HTERT RPE-1 (cell line): Measurements from ENCODE around the gene MAGEB1.

Experiments used
- in situ Hi-C: fragments of 300-500 bp; cut with MboI; formaldehyde crosslinking; loops from 4 replicates; pipeline ENCODE4 v1.14.3; 2020; ENCODE audit warnings: low sequenced_read_pairs

Gene MAGEB1

GRCh38 chrX:30246769-30247489 is at the start of gene MAGEB1:
MAGEB1 (plus strand) TSS chrX:30247146; CDS start chrX:30250494, 3,348 bp downstream.
- in situ Hi-C loops, result no loop called here

DNA sequence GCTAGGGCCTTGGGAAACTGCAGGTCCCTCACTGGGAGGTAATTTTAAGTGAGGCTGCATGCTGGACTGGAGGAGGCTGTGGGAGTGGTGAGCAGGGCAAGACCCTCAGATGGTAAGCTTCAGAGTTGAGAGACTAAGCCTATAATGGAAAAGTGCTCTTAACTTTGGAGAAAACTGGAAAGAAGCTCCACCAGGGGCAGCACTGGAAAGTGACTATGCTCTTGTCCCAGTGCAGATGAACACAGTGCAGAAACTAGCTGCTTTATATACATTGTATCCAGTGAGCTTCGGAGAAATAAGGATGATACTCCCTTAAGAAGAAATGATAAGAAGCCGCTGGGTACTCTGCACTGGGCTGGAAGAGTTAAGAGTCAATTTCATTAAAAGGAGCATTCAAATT is 34.8 kb upstream of the MAGEB1 start:
- in situ Hi-C loops, result no loop called here

DNA sequence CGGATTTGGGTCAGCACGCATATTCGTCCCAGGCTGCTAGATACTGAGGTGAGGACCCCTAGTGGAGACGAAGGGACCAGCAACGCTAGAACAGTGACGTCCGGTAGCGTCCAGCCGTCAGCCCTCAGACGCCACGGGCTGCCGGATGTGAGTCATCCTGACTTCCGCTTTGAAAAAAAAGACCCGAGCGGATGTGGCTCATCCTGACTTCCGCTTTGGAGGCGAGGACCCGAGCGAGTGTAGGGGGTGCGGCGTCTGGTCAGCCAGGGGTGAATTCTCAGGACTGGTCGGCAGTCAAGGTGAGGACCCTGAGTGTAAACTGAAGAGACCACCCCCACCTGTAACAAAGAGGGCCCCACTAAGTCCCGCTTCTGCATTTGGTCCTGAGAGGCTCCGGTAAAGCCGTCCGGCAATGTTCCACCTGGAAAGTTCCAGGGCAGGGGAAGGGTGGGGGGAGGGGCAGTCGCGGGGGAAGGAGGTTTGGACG is 31.5 kb upstream of the MAGEB1 start, which contains the start of gene MAGEB2:
TSS of gene MAGEB2 (plus strand) at position 207 of the 487 bp plus-strand sequence. CDS start 3,018 bp downstream, outside the sequence.
- in situ Hi-C loops, result no loop called here

- in situ Hi-C loops, result no loop called here
These were observed 29.5 kb upstream of the MAGEB1 start for GRCh38 chrX:30217465-30217864.

- in situ Hi-C loops, result no loop called here
These were observed 27.6 kb upstream of the MAGEB1 start for GRCh38 chrX:30219372-30219771.

GRCh38 chrX:30220661-30221060 is 26.3 kb upstream of the MAGEB1 start:
- in situ Hi-C loops, result no loop called here

DNA sequence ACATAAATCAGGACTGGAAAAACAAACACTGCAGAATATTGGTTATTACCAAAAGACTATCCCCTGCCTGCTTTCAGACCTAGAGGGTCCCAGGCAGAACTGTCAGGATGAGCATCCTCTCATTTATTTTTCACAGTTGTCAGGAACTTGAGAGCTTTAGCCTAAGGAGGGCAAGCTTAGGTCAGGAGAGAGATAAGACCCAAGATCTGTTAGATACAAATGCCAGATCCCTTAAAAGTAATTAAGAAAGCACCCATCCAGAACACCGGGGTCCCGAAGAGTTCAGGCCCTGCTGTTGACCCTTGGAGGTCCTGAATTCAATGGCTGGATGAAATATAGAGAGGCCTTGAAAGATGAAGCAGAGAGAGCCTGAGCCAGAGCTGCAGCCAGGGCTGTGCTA is 22.4 kb upstream of the MAGEB1 start:
- in situ Hi-C loops, result no loop called here

- in situ Hi-C loops, result no loop called here
These were observed 18.4 kb upstream of the MAGEB1 start for GRCh38 chrX:30228526-30228925.

DNA sequence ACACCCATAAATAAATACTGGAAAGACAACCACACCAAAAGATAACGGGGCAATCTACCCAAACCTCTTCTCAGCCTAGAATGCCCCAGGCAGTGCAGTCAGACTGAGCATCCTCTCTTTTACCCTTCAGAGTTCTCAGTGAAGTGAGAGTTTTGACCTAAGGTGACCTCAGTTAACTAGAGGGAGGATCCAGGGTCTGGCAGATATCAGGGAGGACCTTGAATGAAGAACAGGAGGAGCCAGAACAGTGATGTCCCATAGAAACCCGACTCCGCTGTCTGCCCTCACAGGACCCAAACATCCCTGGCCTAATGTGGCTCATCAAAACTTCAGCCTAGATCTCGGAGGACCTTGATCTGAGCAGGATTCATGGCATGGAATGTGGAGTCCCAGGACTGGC is 16.6 kb upstream of the MAGEB1 start, which contains the start of gene MAGEB3:
TSS of gene MAGEB3 (plus strand) at position 263 of the 400 bp plus-strand sequence. CDS start 5,268 bp downstream, outside the sequence.
- in situ Hi-C loops, result no loop called here

DNA sequence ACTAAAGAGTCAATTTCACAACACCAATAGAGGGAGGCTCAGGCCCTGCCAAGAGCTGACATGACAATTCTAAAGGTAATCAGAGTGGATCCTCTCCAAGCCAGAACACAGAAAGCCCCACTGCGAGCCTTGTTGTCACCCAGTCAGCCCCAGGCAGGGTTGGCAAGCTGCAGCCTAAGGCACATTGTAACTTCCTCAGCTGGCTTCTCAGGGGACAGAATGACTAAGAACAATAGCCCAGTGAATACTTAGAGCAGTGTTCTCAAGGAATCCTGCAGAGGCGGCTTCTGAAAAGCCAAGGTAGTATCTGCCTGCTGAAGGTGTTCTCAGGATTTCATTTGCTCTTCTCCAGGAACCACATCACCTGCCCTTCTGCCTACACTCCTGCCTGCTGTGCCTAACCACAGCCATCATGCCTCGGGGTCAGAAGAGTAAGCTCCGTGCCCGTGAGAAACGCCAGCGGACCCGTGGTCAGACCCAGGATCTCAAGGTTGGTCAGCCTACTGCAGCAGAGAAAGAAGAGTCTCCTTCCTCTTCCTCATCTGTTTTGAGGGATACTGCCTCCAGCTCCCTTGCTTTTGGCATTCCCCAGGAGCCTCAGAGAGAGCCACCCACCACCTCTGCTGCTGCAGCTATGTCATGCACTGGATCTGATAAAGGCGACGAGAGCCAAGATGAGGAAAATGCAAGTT is 5.1 kb upstream of the MAGEB1 start, which contains the start of gene MAGEB4:
TSS of gene MAGEB4 (plus strand) at position 277 of the 692 bp plus-strand sequence. CDS start at position 413, 136 bp downstream.
- in situ Hi-C loops, result no loop called here

DNA sequence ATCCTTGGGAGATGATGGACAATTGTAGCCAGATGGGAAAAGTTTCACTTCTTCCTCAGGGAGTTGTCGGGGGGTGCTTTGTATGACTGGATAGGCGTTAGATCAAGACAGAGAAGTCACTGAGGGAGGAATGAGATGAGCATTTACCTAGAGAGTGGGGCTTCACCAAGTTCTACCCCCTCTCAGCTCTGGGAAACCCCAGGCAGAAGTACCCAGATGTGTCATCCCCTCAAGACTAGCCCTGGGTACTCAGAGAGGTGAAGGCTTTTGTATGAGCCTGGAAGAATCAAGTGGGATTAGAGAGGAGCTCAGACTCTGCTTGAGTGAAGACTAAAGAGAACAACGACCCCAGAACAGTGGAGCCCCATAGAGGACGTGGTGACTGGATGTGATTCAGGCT is 1.9 kb downstream of the MAGEB1 start:
- in situ Hi-C loops, result no loop called here

- in situ Hi-C loops, result no loop called here
These were observed 6.3 kb downstream of the MAGEB1 start for GRCh38 chrX:30253257-30253656.

DNA sequence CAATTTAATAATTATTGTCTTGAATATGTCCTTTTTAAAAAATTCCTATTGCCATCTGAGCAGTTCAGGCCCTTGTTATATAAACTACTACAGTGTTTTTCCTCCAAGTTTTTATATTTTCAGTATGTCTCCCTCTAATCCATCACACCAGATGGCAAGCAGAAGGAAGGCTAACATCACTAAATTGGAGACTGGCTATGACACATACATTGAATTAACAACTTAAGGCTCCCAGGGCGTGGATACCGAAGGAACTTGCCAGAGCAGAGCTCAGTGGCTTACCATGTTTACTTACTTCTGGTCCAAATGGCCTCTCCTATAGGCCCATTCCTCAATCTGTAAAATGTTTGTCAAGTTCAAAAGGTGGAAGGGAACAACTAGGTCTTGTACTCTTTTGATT is 13.0 kb downstream of the MAGEB1 start:
- in situ Hi-C loops, result no loop called here

DNA sequence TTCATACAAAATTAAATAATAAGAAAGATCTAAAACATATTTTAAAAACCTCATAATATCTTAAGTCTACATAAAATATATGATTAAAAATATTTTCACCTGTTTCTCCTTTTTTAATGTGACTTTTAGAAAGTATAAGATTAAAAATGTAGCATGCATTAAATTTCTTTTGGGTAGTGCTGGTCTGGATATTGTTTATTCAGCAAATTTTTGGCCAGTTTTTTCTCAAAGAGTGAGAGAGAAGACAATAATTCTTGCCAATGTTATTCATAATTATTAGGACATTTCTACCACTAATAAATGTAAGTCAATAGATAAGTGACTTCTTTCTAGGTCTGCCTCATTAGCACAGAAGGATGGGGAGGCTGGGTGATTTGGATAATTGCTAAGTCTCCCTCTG is 14.1 kb downstream of the MAGEB1 start:
- in situ Hi-C loops, result no loop called here

DNA sequence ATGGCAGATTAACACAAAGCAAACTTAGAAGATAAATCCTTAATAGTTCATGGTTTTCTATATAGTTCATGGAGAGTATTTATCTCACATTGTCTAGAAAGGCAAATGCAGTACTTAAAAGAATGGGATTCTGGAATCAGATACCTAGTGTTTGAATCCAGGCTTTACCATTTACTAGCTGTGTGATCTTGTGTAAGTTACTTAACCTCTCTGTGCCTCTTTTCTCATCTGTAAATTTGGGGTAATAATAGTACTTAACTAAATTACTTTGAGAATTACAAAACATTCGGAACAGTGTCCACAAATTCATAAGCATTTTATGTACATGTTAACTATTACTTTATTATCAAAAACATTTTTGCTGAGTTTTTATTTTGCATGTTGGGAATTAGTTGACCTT is 15.8 kb downstream of the MAGEB1 start:
- in situ Hi-C loops, result no loop called here

DNA sequence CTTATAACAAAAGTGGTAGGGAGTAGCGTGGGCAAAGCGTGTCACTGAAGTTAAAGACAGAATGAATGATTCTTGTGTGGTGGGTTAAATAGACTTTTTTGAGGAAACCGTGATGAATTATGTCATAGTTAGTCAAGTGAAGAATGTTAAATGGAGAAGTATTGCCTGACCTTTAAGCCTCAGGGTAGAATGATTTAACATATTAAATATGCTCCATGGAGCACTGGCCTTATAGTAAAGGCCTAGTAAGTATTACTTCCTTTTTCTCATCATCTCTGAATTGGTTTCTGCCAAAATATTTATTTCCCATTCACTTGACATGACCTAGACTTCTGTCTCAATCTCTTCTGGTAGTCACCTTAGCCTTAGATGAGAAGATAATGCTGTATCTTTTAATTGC is 23.7 kb downstream of the MAGEB1 start:
- in situ Hi-C loops, result no loop called here

GRCh38 chrX:30275498-30275897 is 28.6 kb downstream of the MAGEB1 start:
- in situ Hi-C loops, result no loop called here

DNA sequence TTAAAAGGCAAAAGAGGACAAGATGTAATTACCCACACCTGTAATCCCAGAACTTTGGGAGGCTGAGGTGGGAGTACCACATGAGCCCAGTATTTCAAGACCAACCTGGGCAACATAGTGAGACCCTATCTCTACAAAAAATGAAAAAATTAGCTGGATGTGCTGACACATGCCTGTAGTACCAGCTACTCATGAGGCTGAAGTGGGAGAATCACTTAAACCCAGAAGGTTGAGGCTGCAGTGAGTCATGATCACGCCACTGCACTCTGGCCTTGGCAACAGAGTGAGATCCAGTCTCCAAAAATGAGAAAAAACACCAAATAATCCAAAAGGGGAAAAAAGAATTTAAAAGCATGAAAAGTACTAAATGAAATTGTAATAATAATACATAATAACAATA is 31.4 kb downstream of the MAGEB1 start:
- in situ Hi-C loops, result no loop called here

GRCh38 chrX:30280428-30280827 is 33.5 kb downstream of the MAGEB1 start:
- in situ Hi-C loops, result no loop called here

- in situ Hi-C loops, result no loop called here
These were observed 35.6 kb downstream of the MAGEB1 start for GRCh38 chrX:30282527-30282926.

DNA sequence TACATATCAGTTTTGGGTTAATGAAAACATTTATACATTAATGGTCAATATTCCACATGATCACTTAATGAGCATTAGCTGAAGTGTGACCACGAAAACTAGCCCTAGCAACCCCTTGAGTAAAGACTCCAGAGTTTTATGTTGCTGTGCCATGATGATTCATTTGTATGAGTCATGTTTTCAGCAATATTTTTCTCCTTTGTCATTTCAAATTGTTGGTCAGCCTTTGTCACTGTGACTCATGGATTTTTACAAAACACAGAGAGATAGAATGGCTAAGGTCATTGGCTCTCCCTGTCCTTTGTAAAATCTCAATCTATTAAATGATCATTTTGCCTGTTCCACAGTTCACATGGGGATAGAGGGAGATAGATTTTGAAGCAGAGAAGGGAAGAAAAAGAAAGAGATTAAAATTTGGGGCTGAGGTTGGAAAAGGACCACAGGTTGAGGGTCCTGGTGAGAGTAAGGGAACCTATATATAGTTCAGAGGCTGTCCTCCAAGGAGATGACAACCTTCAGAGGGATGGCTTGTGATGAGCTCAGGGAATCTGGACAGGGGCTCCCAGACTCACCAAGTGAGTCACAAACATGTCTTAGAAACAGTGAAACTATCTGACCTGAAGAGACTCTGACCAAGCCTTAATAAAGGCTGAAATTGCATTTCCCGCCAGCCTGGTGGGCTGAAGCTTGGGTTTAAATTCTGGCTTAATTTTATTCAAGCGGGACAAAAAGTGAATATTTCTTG is 36.7 kb downstream of the MAGEB1 start:
- in situ Hi-C loops, result no loop called here
